Mesenchymal stem cell (in vitro differentiated cells and primary cell): ENCODE data around the gene CDKN1A.
"Not testable (repeated sequence)": the region's sequence is repeated elsewhere in the genome, so short reads cannot be mapped to it uniquely, and the experiment has no call there.

Source experiments
- DNase-seq: peaks from one replicate; pipeline ENCODE4 v3.0.0-alpha.2; 2013
- H2AFZ ChIP-seq: one replicate; pipeline ENCODE4 v1.6.1; 2013; ENCODE audit warnings: low read depth, mild to moderate bottlenecking, control low read depth, inconsistent platforms, low read length, moderate library complexity
- H2AK5ac ChIP-seq: 2 replicates; pipeline ENCODE4 v1.6.1; 2013; ENCODE audit warnings: low read length, moderate library complexity, mild to moderate bottlenecking, inconsistent platforms; ENCODE audit not compliant: severe bottlenecking
- H2BK120ac ChIP-seq: one replicate; pipeline ENCODE4 v1.6.1; 2013; ENCODE audit warnings: low read depth, mild to moderate bottlenecking, inconsistent platforms, low read length, moderate library complexity
- H2BK12ac ChIP-seq, 2 experiments: one replicate each; pipeline ENCODE4 v1.6.1; 2013; ENCODE audit warnings: inconsistent platforms in 2 of 2, low read length in 2 of 2, mild to moderate bottlenecking in 2 of 2, moderate library complexity in 2 of 2, control low read depth in 1 of 2
- H2BK15ac ChIP-seq: one replicate; pipeline ENCODE4 v1.6.1; 2013; ENCODE audit warnings: mild to moderate bottlenecking, low read depth, inconsistent platforms; ENCODE audit not compliant: poor library complexity, severe bottlenecking
- H2BK5ac ChIP-seq: 2 replicates; pipeline ENCODE4 v1.6.1; 2013; ENCODE audit warnings: low read depth, mild to moderate bottlenecking, low read length, control low read depth, inconsistent platforms; ENCODE audit not compliant: poor library complexity, severe bottlenecking
- H3K14ac ChIP-seq, 2 experiments: one replicate each; pipeline ENCODE4 v1.6.1; 2013; ENCODE audit warnings: inconsistent platforms in 2 of 2, low read length in 2 of 2, control low read depth in 1 of 2, mild to moderate bottlenecking in 1 of 2, moderate library complexity in 1 of 2
- H3K18ac ChIP-seq, 2 experiments: one replicate each; pipeline ENCODE4 v1.6.1; 2013; ENCODE audit warnings: inconsistent platforms in 2 of 2, low read length in 2 of 2, control low read depth in 1 of 2, low read depth in 1 of 2, mild to moderate bottlenecking in 1 of 2
- H3K23ac ChIP-seq, 2 experiments: one replicate each; pipeline ENCODE4 v1.6.1; 2013; ENCODE audit warnings: inconsistent platforms in 2 of 2, low read length in 2 of 2, mild to moderate bottlenecking in 2 of 2, moderate library complexity in 2 of 2, control low read depth in 1 of 2
- H3K27ac ChIP-seq: 2 replicates; pipeline ENCODE4 v1.5.1; 2013; ENCODE audit warnings: mild to moderate bottlenecking, moderate library complexity, low read length, control low read depth, inconsistent platforms; ENCODE audit not compliant: poor library complexity, severe bottlenecking
- H3K27me3 ChIP-seq, 2 experiments: 2 replicates each; pipeline versions ENCODE4 v1.6.1 to v1.7.0; 2013; ENCODE audit warnings: low read length in 2 of 2, mild to moderate bottlenecking in 2 of 2, moderate library complexity in 2 of 2, control low read depth in 1 of 2, inconsistent platforms in 1 of 2; ENCODE audit not compliant: control insufficient read depth in 1 of 2, insufficient read depth in 1 of 2
- H3K36me3 ChIP-seq, 2 experiments: 2 replicates each; pipeline versions ENCODE4 v1.6.1 to v1.7.0; 2013; ENCODE audit warnings: low read length in 2 of 2, control low read depth in 1 of 2, inconsistent platforms in 1 of 2, low read depth in 1 of 2, mild to moderate bottlenecking in 1 of 2; ENCODE audit not compliant: insufficient read depth in 2 of 2, control insufficient read depth in 1 of 2
- H3K4ac ChIP-seq, 2 experiments: one replicate each; pipeline ENCODE4 v1.6.1; 2013; ENCODE audit warnings: inconsistent platforms in 2 of 2, low read length in 2 of 2, mild to moderate bottlenecking in 2 of 2, moderate library complexity in 2 of 2, control low read depth in 1 of 2, low read depth in 1 of 2
- H3K4me1 ChIP-seq: 2 replicates; pipeline ENCODE4 v1.6.1; 2013; ENCODE audit warnings: low read depth, low read length, control low read depth; ENCODE audit not compliant: control insufficient read depth, insufficient read depth
- H3K4me2 ChIP-seq: 2 replicates; pipeline ENCODE4 v1.6.1; 2013; ENCODE audit warnings: low read length, mild to moderate bottlenecking, inconsistent platforms; ENCODE audit not compliant: poor library complexity, severe bottlenecking
- H3K4me3 ChIP-seq, 2 experiments: 2 replicates each; pipeline versions ENCODE4 v1.5.1 to v1.7.0; 2013; ENCODE audit warnings: low read length in 2 of 2, mild to moderate bottlenecking in 2 of 2, control low read depth in 1 of 2, low read depth in 1 of 2; ENCODE audit not compliant: insufficient read depth in 1 of 2
- H3K79me1 ChIP-seq: replicated peaks from 2 replicates; pipeline ENCODE4 v1.6.1; 2013; ENCODE audit warnings: mild to moderate bottlenecking, control low read depth, low read length, inconsistent platforms; ENCODE audit not compliant: poor library complexity, severe bottlenecking
- H3K9ac ChIP-seq: 2 replicates; pipeline ENCODE4 v1.7.0; 2013; ENCODE audit warnings: mild to moderate bottlenecking, low read length, moderate library complexity
- H3K9me3 ChIP-seq: 2 replicates; pipeline ENCODE4 v1.7.0; 2013; ENCODE audit warnings: mild to moderate bottlenecking, low read length; ENCODE audit not compliant: control insufficient read depth
- H4K8ac ChIP-seq: one replicate; pipeline ENCODE4 v1.6.1; 2013; ENCODE audit warnings: inconsistent platforms, mild to moderate bottlenecking, low read length, moderate library complexity
- H4K91ac ChIP-seq: one replicate; pipeline ENCODE4 v1.6.1; 2013; ENCODE audit warnings: mild to moderate bottlenecking, low read length, inconsistent platforms
- WGBS: methylation state at CpG from one replicate; pipeline ENCODE4 v1.1.7; 2013; ENCODE audit warnings: mixed read lengths; 5-methylcytosine and 5-hydroxymethylcytosine counted together

CDKN1A gene

DNA sequence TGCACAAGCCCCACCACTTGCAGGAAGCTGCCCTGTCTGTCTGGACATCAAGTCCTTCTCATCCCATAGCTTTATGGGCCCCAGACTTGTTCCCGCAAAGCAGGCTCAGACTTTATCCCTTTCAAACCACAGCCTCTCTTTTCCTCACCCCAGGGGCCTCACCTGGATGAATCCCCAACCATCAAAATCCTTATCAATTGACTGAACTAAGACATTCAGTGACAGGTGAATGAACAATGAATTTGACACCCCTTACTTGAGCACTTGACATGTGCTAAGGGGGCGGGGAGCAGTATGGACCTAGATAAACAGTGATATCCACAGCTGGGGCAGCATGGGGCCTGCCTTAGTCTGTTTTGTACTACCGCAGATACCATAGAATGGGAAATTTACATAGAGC is 24.1 kb downstream of the CDKN1A start:
- Histone ChIP-seq H3K79me1 (no peaks in the 10 kb centered on the region), H2BK120ac (no peak overlapping the region), H3K4ac (no peak overlapping the region), H3K9me3 (no peaks in the 10 kb centered on the region), H3K23ac (no peak overlapping the region), H3K9ac (no peak overlapping the region), H3K36me3 (no peaks in the 10 kb centered on the region), H4K91ac (no peak overlapping the region), H2BK15ac (no peak overlapping the region), H3K4me1 (peaks cover 4% of the 10 kb centered on the region), H2AK5ac (no peak overlapping the region), H3K27ac (no peak overlapping the region), H3K4me2 (no peak overlapping the region), H3K14ac (no peak overlapping the region), H2BK5ac (no peak overlapping the region), H3K27me3 (peaks cover 15 to 17% of the 10 kb centered on the region in 2 experiments), H4K8ac (no peak overlapping the region), H2AFZ (no peak overlapping the region), H2BK12ac (no peak overlapping the region), H3K18ac (no peak overlapping the region), H3K4me3 (no peak overlapping the region)
- WGBS = 100% methylated on average over 3 of the region's 3 CpGs
- DNase-seq = no peak

DNA sequence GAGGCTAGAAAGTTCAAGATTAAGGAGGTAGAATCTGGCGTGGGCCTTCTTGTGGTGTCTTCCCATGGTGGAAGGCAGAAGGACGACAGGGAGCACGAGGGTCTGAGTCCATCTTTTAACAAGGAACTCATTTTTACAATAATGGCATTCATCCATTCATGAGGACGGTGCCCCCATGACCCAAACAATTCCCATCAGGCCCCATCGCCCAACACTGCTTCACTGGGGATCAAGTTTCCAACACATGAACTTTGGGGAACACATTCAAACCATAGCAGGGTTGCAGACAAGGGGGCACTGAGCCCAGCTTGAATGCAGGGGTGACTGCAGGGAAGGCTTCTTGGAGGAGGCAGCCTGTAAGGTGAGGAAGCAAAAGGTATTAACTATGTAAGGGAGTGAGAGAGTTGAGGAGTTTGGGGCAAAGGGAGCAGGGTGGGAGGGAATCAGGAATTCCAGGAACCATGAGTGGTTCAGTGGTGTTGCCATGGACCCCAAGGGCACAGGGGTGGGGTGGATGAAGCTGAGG is 24.6 kb downstream of the CDKN1A start:
- no peak overlapping the region for H3K4ac ChIP-seq

DNA sequence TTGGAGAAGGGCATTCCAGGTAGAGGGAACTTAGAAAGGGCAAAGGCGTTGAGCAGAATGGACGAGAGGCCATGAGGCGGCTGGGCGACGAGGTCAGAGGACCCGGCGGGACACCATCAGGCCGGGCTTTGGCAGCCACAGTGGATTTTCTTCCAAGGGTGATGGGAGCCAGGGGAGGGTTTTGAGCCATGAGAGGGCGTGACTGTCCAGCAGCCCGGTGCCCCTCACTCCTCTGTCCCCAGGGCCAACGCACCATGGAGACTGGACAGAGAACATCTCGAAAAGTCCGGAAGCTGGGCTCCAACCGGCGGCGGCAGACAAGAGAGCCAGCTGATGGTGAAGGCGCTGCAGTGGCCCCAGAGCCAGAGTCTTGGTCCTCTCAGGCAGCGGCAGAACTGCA is 25.5 kb downstream of the CDKN1A start:
- H3K14ac ChIP-seq = no peak overlapping the region
- H3K23ac ChIP-seq = no peak overlapping the region
- no peak overlapping the region for H3K9ac ChIP-seq
- H2BK5ac ChIP-seq = no peak overlapping the region
- no peak overlapping the region for H3K4ac ChIP-seq
- H3K27me3 ChIP-seq = peaks cover 15 to 17% of the 10 kb centered on the region in 2 experiments
- WGBS = 91% methylated on average over 18 of the region's 18 CpGs
- no peak overlapping the region for H3K18ac ChIP-seq
- no peak overlapping the region for H3K4me3 ChIP-seq
- no peak overlapping the region for H2BK12ac ChIP-seq
- DNase-seq = no peak
- no peak overlapping the region for H2BK120ac ChIP-seq
- H2AFZ ChIP-seq = no peak overlapping the region
- H4K8ac ChIP-seq = no peak overlapping the region
- H3K4me1 ChIP-seq = peaks cover 4% of the 10 kb centered on the region
- H3K27ac ChIP-seq = no peak overlapping the region
- no peaks in the 10 kb centered on the region for H3K36me3 ChIP-seq
- H3K79me1 ChIP-seq = no peaks in the 10 kb centered on the region
- H2AK5ac ChIP-seq = no peak overlapping the region
- H2BK15ac ChIP-seq = no peak overlapping the region
- H4K91ac ChIP-seq = no peak overlapping the region
- H3K4me2 ChIP-seq = no peak overlapping the region
- H3K9me3 ChIP-seq = no peaks in the 10 kb centered on the region

More for the DNA sequence above, 24.6 kb downstream of the CDKN1A start:
- Histone ChIP-seq H3K9me3 (no peaks in the 10 kb centered on the region), H3K18ac (no peak overlapping the region), H3K4me2 (no peak overlapping the region), H3K27me3 (peaks cover 15 to 17% of the 10 kb centered on the region in 2 experiments), H3K23ac (no peak overlapping the region), H4K91ac (no peak overlapping the region), H3K36me3 (no peaks in the 10 kb centered on the region), H2BK15ac (no peak overlapping the region), H4K8ac (no peak overlapping the region), H3K14ac (no peak overlapping the region), H3K27ac (no peak overlapping the region), H3K79me1 (no peaks in the 10 kb centered on the region), H2BK5ac (no peak overlapping the region), H2BK12ac (no peak overlapping the region), H2BK120ac (no peak overlapping the region), H2AK5ac (no peak overlapping the region), H3K9ac (no peak overlapping the region), H2AFZ (no peak overlapping the region), H3K4me3 (peak overlapping the region in 1 of 2 experiments; percentile 4), H3K4me1 (peaks cover 4% of the 10 kb centered on the region)
- WGBS = 90% methylated on average over 5 of the region's 5 CpGs
- DNase-seq = no peak

DNA sequence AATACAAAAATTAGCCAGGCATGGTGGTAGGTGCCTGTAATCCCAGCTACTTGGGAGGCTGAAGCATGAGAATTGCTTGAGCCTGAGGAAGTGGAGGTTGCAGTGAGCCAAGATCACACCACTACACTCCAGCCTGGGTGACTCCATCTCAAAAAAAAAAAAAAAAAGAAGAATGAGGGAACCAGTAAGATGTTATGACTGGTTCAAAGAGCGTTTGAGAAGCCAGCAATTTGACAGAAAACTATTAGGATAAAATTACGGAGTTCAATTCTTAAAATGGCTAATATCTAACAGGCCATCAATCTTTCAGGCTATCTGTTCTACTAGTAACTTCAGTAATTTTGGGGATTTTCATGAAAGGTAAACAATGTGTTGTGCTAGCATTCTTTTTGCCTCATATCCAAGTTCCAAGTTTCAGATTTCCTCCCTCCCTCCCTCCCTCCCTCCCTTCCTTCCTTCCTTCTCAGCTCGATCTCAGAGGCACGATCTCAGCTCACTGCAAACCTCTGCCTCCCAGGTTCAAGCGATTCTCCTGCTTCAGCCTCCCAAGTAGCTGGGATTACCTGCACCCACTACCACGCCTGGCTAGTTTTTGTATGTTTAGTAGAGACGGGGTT is 26.6 kb downstream of the CDKN1A start:
- 77% methylated on average over 6 of the region's 7 CpGs for WGBS

More for the DNA sequence above, 26.6 kb downstream of the CDKN1A start:
- not testable (repeated sequence) for H3K4me1 ChIP-seq, H3K4me3 ChIP-seq, DNase-seq, H3K4me2 ChIP-seq, H3K9ac ChIP-seq, H3K36me3 ChIP-seq, H3K18ac ChIP-seq, H2BK12ac ChIP-seq, H3K79me1 ChIP-seq, H2AK5ac ChIP-seq, H3K9me3 ChIP-seq, H2BK15ac ChIP-seq, H3K4ac ChIP-seq, H4K8ac ChIP-seq, H2BK120ac ChIP-seq, H2AFZ ChIP-seq, H3K27ac ChIP-seq, H4K91ac ChIP-seq, H3K14ac ChIP-seq, H3K23ac ChIP-seq, H2BK5ac ChIP-seq
- peaks cover 10% of the 10 kb centered on the region in 2 experiments for H3K27me3 ChIP-seq
